Neural cell (in vitro differentiated cells): ENCODE data around the gene ABCA1. TPM values are rescaled to one million over a fixed set of nuclear protein-coding genes. Genes with fewer than 3 reads are reported as not detected.

Experiments used
- H2AFZ ChIP-seq: fragments of 200-600, 300-800 bp; sonication (generic), shearing (Covaris generic); 2 replicates; pipeline ENCODE4 v1.6.0; 2014; ENCODE audit warnings: low read depth, mild to moderate bottlenecking, antibody characterized with exemption, low read length, moderate library complexity
- H3F3A ChIP-seq: fragments of 200-600 bp; shearing (Covaris generic); 2 replicates; pipeline ENCODE4 v1.6.1; 2016; ENCODE audit warnings: mild to moderate bottlenecking, moderate library complexity, mixed read lengths, antibody characterized with exemption, low read length; ENCODE audit not compliant: insufficient read depth, poor library complexity, severe bottlenecking
- H3K27ac ChIP-seq: fragments of 200-600, 300-800 bp; sonication (generic), shearing (Covaris generic); 2 replicates; pipeline ENCODE4 v1.5.1; 2014; ENCODE audit warnings: mild to moderate bottlenecking, low read length, moderate library complexity
- H3K27me3 ChIP-seq: fragments of 300-800, 200-600 bp; sonication (generic), shearing (Covaris generic); 2 replicates; pipeline ENCODE4 v1.6.0; 2014; ENCODE audit warnings: mild to moderate bottlenecking, low read depth, low read length, moderate library complexity; ENCODE audit not compliant: insufficient read depth
- H3K36me3 ChIP-seq: fragments of 300-800, 200-600 bp; sonication (generic), shearing (Covaris generic); 2 replicates; pipeline ENCODE4 v1.5.1; 2014; ENCODE audit warnings: mild to moderate bottlenecking, antibody characterized with exemption, low read length, moderate library complexity; ENCODE audit not compliant: insufficient read depth
- H3K4me2 ChIP-seq: fragments of 300-800, 200-600 bp; sonication (generic), shearing (Covaris generic); 2 replicates; pipeline ENCODE4 v1.6.0; 2014; ENCODE audit warnings: mild to moderate bottlenecking, low read length
- H3K4me3 ChIP-seq: fragments of 300-800, 200-600 bp; sonication (generic), shearing (Covaris generic); 2 replicates; pipeline ENCODE4 v1.5.1; 2014; ENCODE audit warnings: mild to moderate bottlenecking, low read length, moderate library complexity
- H3K79me2 ChIP-seq: fragments of 200-600 bp; shearing (Covaris generic); replicated peaks from 2 replicates; pipeline ENCODE4 v1.6.0; 2014; ENCODE audit warnings: mild to moderate bottlenecking, low read length, moderate library complexity; ENCODE audit not compliant: insufficient read depth
- H3K9ac ChIP-seq: fragments of 300-800, 200-600 bp; sonication (generic), shearing (Covaris generic); 2 replicates; pipeline ENCODE4 v1.6.1; 2016; ENCODE audit warnings: mild to moderate bottlenecking, low read length, mixed read lengths
- H3K9me2 ChIP-seq: fragments of 200-600 bp; shearing (Covaris generic); 2 replicates; pipeline ENCODE4 v1.6.1; 2016; ENCODE audit warnings: mild to moderate bottlenecking, low read length, mixed read lengths; ENCODE audit not compliant: insufficient read depth
- H3K9me3 ChIP-seq: fragments of 200-600, 300-800 bp; sonication (generic), shearing (Covaris generic); 2 replicates; pipeline ENCODE4 v1.6.1; 2016; ENCODE audit warnings: mild to moderate bottlenecking, mixed run types, low read length, moderate library complexity, mixed read lengths
- H4K20me1 ChIP-seq: fragments of 200-600 bp; shearing (Covaris generic); 2 replicates; pipeline ENCODE4 v1.6.1; 2016; ENCODE audit warnings: mild to moderate bottlenecking, mixed run types; ENCODE audit not compliant: insufficient read depth
- EP300 ChIP-seq: fragments of 450-650 bp; conservative IDR thresholded peaks from 2 replicates; pipeline ENCODE4 v1.6.1; 2014; ENCODE audit warnings: antibody characterized with exemption, mild to moderate bottlenecking, moderate library complexity; ENCODE audit not compliant: poor library complexity, severe bottlenecking
- EZH2 ChIP-seq: fragments of 200-600, 300-800 bp; shearing (Covaris generic), sonication (generic); IDR thresholded peaks from 2 replicates; pipeline ENCODE4 v1.6.1; 2014; ENCODE audit warnings: antibody characterized with exemption, low read length, borderline replicate concordance, mild to moderate bottlenecking; ENCODE audit not compliant: insufficient read depth, poor library complexity, severe bottlenecking
- MXI1 ChIP-seq: fragments of 450-650 bp; conservative IDR thresholded peaks from 2 replicates; pipeline ENCODE4 v1.6.1; 2014; ENCODE audit warnings: antibody characterized with exemption, mild to moderate bottlenecking; ENCODE audit not compliant: poor library complexity, severe bottlenecking
- POLR2AphosphoS5 ChIP-seq: IDR thresholded peaks from 2 replicates; pipeline ENCODE4 v1.6.1; 2012
- RAD21 ChIP-seq: fragments of 450-650 bp; conservative IDR thresholded peaks from 2 replicates; pipeline ENCODE4 v1.6.1; 2014; ENCODE audit warnings: antibody characterized with exemption, mild to moderate bottlenecking, moderate library complexity
- SMC3 ChIP-seq: fragments of 450-650 bp; conservative IDR thresholded peaks from 2 replicates; pipeline ENCODE4 v1.6.1; 2014; ENCODE audit warnings: antibody characterized with exemption, mild to moderate bottlenecking, moderate library complexity; ENCODE audit not compliant: poor library complexity
- TAF1 ChIP-seq: IDR thresholded peaks from 2 replicates; pipeline ENCODE4 v1.6.1; 2012; ENCODE audit warnings: low read depth
- polyA plus RNA-seq: library from polyadenylated mRNA; depleted of rRNA; stranded (reverse); fragments of >200 nt; gene quantifications from 2 replicates; pipeline ENCODE4 v1.2.3, GENCODE V29; 2014
- TF ChIP-seq, protein P1 (sequence below): IDR thresholded peaks from 2 replicates; pipeline ENCODE4 v1.6.1; 2012; ENCODE audit warnings: borderline replicate concordance
- TF ChIP-seq, protein P2 (sequence below): fragments of 450-650 bp; IDR thresholded peaks from 2 replicates; pipeline ENCODE4 v1.5.1; 2014; ENCODE audit warnings: antibody characterized with exemption, mild to moderate bottlenecking, moderate library complexity; ENCODE audit not compliant: poor library complexity, severe bottlenecking

ABCA1 gene
- polyA plus RNA-seq, 1 donor from 2014 or later: 5.2 TPM

GRCh38 chr9:104871961-104872527 lies 55.9 kb downstream of the ABCA1 start:
- H3K9ac ChIP-seq: no peak overlapping the region
- H3K9me2 ChIP-seq: no peaks in the 10 kb centered on the region
- no peaks in the 10 kb centered on the region for H4K20me1 ChIP-seq
- no peaks in the 10 kb centered on the region for H3K9me3 ChIP-seq
- no peaks in the 10 kb centered on the region for H3K79me2 ChIP-seq
- no peak overlapping the region for H2AFZ ChIP-seq
- no peaks in the 10 kb centered on the region for H3K27me3 ChIP-seq
- H3K36me3 ChIP-seq: no peaks in the 10 kb centered on the region
- no peaks in the 10 kb centered on the region for H3F3A ChIP-seq
- no peak overlapping the region for H3K4me2 ChIP-seq
- no peak overlapping the region for H3K4me3 ChIP-seq
- TF ChIP-seq SMC3 (no peak), TAF1 (no peak), MXI1 (no peak), EZH2 (no peak), POLR2AphosphoS5 (no peak), EP300 (no peak), RAD21 (no peak)
- TF ChIP-seq, protein P1, sequence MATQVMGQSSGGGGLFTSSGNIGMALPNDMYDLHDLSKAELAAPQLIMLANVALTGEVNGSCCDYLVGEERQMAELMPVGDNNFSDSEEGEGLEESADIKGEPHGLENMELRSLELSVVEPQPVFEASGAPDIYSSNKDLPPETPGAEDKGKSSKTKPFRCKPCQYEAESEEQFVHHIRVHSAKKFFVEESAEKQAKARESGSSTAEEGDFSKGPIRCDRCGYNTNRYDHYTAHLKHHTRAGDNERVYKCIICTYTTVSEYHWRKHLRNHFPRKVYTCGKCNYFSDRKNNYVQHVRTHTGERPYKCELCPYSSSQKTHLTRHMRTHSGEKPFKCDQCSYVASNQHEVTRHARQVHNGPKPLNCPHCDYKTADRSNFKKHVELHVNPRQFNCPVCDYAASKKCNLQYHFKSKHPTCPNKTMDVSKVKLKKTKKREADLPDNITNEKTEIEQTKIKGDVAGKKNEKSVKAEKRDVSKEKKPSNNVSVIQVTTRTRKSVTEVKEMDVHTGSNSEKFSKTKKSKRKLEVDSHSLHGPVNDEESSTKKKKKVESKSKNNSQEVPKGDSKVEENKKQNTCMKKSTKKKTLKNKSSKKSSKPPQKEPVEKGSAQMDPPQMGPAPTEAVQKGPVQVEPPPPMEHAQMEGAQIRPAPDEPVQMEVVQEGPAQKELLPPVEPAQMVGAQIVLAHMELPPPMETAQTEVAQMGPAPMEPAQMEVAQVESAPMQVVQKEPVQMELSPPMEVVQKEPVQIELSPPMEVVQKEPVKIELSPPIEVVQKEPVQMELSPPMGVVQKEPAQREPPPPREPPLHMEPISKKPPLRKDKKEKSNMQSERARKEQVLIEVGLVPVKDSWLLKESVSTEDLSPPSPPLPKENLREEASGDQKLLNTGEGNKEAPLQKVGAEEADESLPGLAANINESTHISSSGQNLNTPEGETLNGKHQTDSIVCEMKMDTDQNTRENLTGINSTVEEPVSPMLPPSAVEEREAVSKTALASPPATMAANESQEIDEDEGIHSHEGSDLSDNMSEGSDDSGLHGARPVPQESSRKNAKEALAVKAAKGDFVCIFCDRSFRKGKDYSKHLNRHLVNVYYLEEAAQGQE: no peak
- TF ChIP-seq, protein P2, sequence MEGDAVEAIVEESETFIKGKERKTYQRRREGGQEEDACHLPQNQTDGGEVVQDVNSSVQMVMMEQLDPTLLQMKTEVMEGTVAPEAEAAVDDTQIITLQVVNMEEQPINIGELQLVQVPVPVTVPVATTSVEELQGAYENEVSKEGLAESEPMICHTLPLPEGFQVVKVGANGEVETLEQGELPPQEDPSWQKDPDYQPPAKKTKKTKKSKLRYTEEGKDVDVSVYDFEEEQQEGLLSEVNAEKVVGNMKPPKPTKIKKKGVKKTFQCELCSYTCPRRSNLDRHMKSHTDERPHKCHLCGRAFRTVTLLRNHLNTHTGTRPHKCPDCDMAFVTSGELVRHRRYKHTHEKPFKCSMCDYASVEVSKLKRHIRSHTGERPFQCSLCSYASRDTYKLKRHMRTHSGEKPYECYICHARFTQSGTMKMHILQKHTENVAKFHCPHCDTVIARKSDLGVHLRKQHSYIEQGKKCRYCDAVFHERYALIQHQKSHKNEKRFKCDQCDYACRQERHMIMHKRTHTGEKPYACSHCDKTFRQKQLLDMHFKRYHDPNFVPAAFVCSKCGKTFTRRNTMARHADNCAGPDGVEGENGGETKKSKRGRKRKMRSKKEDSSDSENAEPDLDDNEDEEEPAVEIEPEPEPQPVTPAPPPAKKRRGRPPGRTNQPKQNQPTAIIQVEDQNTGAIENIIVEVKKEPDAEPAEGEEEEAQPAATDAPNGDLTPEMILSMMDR: no peak
- H3K27ac ChIP-seq: no peak overlapping the region

DNA sequence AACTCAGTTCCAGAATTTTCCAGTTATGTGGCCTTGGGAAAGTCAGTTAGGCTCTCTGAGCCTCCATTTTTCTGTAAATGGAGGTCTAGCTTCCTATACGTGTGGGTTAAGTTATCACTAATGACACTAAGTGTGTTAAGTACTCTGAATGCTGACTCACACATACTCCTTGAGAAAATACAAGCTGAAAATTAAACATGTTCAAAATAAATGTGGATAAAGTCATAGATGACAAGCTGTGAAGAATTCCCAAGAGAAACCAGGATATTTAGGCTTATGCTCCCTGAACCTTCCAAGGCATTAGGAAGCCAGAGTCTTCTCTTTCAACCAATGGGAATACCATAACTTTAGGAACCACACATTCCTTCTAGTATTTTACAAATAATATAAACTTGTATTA lies 58.1 kb downstream of the ABCA1 start:
- no peaks in the 10 kb centered on the region for H3K27me3 ChIP-seq
- no peaks in the 10 kb centered on the region for H3F3A ChIP-seq
- no peak overlapping the region for H3K27ac ChIP-seq
- H3K4me2 ChIP-seq: no peak overlapping the region
- H3K36me3 ChIP-seq: no peaks in the 10 kb centered on the region
- no peak overlapping the region for H2AFZ ChIP-seq
- no peaks in the 10 kb centered on the region for H3K79me2 ChIP-seq
- no peak overlapping the region for H3K9ac ChIP-seq
- no peaks in the 10 kb centered on the region for H4K20me1 ChIP-seq
- TF ChIP-seq EP300: no peak
- TF ChIP-seq RAD21: no peak
- TF ChIP-seq, protein P2: no peak
- TF ChIP-seq, protein P1: no peak
- TF ChIP-seq POLR2AphosphoS5: no peak
- TF ChIP-seq MXI1: no peak
- TF ChIP-seq EZH2: no peak
- no peak for TF ChIP-seq TAF1
- TF ChIP-seq SMC3: no peak
- no peaks in the 10 kb centered on the region for H3K9me3 ChIP-seq
- H3K9me2 ChIP-seq: no peaks in the 10 kb centered on the region
- H3K4me3 ChIP-seq: no peak overlapping the region
